Activated T-helper 9 cell treated with anti-CD3 and anti-CD28 coated beads, Interleukin-2, amount 50 U/mL, for 16 hours (primary cell): Measurements from ENCODE around the gene AGBL4.

Experiments
- DNase-seq: peaks from one replicate; pipeline ENCODE4 v3.0.0-alpha.2; 2020; ENCODE audit warnings: low read depth

The AGBL4 gene

DNA sequence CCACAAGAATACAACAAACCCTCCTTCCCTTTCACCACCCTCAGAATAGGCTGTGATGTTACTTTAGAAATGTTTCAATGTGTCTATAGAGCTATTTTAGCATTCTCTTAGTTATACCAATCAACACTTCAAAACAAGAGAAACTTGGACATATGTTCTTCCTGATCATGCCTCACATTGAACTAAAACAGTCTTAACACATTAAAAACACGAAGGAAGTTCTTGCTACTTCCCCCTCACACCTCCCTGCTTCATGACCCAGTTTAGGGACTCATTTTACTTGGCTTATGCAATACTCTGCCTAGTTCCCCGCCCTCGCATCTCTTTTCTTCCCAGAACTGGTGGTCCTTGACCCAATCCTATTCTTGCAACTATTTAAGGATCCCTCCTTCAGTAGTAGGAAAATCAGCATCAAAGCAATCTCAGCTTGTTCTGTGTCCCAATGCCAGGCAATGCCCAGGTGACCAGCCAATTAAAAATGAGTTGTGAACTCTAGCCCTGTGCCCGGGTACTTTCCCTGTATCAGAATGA lies 838.2 kb downstream of the AGBL4 start:
- DNase-seq: no peak

DNA sequence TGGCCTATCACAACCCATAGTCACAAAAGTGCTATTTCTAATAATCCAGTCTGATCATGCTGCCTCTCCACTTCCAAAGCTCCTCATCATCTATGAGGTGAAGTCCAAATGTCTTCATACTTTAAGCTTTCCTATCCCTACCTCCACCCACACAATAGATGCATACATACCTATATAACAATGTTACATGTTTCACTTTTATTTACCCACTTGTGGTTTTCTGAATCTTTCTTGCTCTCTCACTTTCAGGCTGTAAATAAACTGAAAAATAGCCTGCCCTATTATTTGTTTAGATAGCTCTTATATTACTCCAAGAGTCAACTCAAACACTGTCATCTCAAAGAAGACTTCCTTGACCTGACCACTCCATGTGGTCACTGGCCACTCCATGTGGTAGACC lies 840.3 kb downstream of the AGBL4 start:
- no peak for DNase-seq

DNA sequence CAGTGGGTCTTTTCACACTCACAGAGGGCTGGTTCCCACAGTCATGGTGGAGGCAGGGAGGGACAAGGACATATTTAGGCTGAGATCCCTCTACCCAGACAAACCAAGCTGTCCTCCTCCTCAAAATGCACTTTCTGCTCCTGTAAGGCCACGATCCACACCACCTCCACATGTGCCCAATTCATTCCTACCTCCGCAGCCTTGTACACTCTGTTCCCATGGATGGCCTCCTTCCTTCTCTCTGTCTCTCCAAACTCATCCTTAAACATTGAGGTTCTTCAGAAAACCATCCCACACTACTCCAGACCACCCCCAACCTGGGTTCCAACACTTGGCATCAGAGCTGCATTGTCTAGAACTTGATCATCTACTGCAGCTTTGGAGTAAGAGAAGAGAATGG lies 842.7 kb downstream of the AGBL4 start:
- no peak for DNase-seq

DNA sequence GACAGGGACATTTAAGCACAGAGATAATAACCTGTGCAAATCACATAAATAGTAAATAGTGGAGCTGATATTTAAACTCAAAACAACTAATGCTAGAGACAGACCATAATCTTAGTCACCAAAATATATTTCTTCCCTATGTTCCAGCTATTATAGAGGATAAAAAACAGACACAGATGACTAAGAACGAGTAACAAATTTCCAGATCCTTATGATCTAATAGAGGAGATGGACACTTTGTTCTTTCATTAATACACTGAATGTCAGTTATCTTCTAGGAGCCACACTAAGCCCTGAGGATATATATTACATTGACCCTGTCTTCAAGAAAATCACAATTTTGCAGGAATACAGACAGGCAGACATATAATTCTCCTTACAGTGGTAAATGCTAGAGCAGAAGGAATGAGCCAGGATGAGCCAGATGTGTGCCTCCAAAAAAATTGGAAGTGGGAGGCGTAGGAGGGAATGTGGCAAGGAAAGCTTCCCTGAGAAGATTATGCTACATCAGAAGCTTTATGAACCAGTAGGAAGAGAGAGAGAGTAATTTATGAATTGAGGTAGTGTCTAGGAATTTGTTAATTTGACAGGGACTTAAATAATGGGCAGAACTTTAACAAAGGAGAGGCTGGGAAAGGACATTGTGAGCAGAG lies 851.7 kb downstream of the AGBL4 start:
- DNase-seq: no peak

DNA sequence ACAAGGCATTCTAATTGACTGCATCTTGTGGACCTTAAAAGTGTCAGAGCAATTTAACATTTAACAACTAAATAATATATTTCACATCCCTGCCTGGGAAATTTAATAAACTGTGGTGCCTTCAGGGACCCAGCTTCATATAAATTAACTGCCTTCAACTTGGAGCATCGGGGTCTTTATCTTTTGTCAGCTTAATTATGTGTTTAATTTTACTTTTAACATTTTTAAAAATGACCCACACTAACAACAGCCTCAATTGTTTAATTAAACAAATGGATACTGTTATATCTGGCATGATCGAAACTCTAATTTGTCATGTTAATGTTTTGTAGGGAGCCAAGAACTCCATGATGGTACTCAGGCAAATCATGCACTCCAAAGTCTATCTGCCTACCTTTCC lies 857.7 kb downstream of the AGBL4 start:
- no peak for DNase-seq

DNA sequence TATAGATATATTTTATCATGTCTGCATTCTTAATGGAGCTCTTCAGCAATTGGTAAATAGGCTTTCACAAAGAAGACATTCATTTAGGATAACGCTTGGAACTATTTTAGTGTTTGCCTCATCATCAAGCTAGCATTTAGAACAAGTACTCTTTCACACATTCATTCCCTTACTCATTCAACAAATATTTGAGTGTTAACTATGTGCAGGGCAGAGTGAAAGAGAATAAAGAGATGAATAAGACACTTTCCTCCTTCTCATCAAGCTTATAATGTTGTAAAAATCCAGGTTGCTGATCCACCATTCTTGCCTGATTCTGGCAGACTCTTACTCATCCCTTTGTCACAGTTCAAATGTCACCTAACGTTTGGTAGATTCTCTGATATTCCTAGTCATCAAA lies 860.7 kb downstream of the AGBL4 start:
- DNase-seq: no peak

DNA sequence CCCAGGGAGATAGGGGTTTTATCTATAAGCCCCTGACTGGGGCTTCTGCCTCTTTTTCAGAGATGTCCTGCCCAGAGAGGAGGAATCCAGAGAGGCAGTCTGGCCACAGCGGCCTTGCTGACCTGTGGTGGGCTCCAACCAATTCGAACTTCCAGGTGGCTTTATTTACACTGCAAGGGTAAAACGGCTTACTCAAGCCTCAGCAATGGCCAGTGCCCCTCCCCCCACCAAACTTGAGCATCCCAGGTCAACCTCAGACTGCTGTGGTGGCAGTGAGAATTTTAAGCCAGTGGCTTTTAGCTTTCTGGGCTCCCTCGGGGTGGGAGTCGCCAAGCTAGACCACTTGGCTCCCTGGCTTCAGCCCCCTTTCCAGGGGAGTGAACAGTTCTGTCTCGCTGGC lies 863.1 kb downstream of the AGBL4 start:
- DNase-seq: no peak

DNA sequence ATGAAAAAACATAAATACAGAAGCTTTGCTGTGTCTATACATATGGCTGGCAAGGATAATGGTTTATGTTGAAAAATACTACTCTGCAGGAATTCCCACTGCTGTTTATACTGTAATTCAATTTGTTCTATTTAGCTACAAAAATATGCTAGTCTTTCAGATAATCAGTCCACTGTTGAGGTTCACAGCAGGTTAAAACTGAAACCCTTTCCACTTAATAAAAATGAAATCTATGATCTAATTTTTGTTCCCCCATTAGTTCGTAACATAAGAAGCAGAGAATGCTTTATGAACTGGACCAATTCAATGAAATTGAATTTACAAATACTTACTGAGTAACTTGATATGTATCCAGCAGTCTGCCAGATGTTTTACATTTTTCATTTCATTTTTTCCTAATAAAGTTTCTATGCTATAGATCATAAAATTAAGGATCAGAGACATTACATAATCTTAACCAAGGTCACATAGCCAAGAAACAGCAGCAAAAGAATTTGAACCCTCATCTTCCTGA lies 887.0 kb downstream of the AGBL4 start:
- no peak for DNase-seq

DNA sequence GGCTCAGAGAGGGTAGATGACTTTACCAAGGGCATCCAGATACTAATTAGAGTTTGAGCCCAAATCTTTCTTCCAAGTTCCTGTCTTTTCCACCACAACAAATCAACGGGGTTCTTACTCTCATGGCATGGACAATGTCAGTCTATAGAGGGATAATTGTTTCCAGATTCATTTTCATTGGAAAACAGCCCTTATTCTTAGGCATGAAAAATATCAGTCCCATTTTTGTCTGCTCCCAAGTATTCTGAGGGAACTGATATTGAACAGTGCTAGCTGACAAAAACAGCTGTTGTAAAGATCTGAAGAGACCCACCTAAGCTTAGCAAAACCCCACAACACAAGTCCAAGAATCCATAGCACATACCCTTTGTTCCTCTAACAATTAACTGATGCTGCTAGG lies 898.0 kb downstream of the AGBL4 start:
- DNase-seq: no peak

DNA sequence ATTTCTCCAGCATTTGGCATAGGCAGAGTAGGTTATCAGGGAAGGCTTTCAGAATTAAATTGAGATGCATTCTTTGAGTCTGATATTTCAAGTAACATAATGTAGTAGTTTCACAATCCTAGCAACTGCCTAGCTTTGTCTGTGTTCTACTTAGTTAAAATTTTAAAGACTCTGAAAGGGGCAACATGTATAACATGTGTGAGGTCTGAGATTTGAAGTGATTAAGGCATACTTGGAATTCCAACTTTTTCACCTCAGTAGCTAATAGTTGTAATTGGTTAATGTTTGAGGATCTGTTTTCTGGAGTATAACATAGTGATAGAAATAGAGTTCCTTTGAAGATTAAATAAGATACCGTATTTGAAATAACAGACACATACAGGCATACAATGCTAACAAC lies 911.8 kb downstream of the AGBL4 start:
- no peak for DNase-seq

DNA sequence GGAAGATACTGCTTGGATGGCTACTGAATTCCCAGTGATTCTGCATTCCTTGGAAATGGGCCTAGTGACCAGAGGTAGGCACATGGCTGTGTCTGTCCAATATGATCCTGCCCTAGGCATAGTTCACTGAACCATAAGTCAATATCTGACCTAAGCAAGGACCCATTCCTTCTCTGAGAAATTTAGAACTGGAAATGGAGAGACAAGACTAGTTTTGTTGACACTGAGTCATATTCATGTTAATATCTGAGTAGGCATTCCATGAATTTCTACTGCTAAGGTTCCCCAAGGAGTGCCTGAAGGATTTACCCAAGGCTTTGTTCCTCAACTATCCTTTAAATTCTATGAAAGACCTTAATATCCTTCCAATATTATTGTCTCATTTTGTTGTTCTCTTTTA lies 917.3 kb downstream of the AGBL4 start:
- no peak for DNase-seq

DNA sequence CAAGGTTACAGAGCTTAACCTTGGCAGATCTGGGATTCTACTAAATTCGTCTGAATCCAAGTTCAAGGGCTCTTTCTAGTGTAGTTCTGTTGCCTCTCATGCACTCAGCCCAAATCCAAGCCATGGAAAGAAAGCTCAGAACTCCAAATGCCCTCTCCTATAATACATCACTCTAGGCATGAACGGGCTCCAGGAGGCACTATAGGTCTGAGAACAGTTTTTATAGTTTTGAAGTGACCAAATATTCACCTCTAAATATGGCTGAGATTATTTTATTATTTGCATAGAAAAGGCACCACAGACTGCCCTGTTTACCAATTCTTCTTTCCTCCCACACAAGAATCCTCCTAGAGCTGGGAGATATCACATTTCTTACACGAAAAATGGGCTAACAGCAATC lies 919.2 kb downstream of the AGBL4 start:
- DNase-seq: no peak

DNA sequence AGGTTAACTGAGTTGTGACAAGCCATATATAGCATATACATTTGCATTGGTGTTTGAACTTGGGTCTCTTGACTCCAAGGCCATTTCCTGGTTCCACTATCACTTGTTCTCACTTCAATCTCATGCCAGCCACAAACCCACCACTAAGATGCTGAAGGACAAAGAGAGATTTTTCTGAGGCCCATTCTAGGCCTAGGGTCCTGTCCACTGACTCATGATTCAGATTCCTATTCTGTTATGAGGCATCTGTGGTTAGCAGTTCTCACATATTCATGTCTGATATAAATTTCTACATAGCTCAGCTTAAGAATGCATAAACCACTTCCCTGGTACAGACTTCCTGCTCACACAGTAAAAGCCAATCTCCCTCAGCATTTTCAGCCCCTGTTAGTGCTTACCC lies 921.0 kb downstream of the AGBL4 start:
- DNase-seq: no peak

DNA sequence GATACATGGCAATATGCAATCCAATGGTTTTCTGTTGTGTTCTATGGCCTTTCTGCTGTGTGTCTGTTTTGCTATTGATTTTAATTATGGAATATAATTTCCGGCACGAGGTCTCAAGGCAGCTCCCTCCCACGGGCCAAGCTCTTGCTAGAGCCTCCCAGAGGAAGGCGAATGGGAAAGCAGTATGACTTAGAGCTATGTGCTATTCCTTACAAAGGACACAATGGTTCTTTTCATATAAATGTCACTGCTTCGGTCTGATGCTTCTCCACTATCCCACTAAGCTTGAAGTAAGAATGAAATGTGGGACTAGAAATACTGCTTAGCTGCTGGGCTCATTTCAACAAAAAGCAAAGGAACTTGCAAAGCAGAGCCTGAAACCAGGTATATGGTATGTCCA lies 924.9 kb downstream of the AGBL4 start:
- DNase-seq: no peak

DNA sequence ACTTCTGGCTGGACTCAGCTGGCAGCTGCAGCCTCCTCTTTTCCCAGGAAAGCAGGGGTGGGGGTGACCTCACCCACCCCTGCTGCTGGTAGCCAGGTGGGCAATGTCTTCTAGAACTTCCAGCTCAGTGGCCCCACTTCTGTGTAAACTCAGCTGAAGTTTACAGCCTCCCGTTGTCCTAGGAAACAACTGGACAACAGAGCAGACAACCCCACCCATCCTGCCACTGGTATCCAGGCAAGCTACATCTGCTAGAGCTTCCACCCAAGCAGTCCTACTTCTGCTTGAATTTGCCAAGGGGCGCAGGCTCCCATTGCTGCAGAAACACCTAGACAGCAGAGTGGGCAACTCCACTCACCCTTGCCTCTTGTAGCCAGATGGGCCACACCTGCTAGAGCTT lies 937.4 kb downstream of the AGBL4 start:
- no peak for DNase-seq

DNA sequence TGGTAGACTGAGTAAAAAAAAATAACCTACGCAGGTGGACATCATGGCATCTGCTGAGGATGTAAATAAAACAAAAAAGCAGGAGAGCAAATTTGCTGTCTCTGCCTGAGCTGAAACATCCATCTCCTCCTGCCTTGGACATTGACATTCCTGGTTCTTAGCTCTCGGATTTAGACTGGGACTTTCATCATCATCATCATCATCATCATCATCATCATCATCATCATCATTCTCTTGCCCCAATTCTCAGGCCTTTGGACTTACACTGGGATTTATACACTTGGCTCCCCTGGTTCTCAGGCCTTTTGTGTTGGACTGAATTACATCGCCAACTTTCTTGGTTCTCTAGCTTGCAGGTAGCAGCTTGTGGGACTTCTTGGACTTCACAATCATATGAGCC lies 938.7 kb downstream of the AGBL4 start:
- no peak for DNase-seq

DNA sequence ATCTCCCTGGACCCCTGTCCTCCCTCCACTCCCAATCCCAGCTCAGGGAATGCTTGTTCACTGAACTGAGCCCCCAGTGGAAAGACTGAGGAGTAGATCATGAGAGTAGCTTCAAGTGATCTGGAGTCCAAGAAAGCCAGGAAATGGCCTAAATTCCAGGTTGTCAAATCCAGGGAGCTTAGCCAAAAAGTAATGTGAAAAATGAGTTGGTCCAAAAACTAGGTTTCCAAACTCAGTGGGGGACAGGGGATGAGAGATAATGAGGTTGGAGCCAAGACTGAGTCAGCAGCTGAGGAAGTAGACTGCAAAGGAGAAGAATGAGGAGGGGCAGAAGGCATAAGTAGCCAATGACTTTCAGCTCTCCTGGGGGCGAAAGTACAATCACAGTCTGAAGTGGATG lies 963.0 kb downstream of the AGBL4 start:
- no peak for DNase-seq

DNA sequence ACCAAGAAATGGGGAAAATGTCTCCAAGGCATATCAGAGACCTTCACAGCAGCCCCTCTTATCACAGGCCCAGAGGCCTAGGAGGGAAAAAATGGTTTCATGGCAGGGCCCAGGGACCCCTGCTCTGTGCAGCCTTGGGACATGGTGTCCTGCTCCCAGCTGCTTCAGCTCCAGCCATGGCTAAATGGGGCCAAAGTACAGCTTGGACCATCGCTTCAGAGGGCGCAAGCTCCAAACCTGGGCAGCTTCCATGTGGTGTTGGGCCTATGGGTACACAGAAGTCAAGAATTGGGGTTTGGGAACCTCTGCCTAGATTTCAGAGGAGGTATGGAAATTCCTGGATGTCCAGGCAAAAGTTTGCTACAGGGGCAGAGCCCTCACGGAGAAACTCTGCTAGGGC lies 964.7 kb downstream of the AGBL4 start:
- DNase-seq: no peak

DNA sequence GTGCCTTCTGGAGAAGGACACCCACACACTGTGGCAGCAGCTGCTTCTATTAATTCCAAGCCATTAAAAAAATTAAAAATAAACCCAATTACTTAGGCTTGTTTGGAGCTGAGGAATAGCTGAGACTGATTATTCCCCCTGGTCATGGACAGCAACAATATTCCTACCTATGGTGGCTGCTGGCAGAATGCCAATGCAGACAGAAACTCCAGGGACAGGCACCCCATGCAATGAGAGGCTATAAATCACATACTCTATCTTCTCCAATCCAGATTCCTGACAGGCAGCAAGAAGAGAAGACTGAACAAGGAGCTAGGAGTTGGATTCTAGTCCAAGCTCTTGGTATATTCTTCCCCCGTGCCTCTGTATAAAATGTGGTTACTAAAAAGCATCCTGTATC lies 971.7 kb downstream of the AGBL4 start:
- no peak for DNase-seq

DNA sequence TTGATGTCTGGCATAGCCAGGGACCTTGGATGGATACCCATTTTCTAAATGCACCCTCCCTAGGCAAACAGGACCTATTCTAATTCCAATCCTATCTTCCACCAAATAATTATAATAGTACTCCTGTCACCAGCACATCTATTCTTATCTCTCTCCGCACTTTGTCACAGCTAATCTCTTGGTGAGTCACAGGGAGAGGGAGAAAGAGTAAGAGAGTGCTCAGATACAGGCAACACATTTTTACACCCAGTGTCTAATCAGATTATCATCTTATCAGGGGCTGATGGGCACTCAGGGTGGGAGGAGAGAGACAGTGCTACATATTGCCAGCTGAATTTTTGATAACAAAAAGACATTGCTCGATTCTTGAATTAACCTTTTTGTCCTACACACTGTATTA lies 972.1 kb downstream of the AGBL4 start:
- no peak for DNase-seq

DNA sequence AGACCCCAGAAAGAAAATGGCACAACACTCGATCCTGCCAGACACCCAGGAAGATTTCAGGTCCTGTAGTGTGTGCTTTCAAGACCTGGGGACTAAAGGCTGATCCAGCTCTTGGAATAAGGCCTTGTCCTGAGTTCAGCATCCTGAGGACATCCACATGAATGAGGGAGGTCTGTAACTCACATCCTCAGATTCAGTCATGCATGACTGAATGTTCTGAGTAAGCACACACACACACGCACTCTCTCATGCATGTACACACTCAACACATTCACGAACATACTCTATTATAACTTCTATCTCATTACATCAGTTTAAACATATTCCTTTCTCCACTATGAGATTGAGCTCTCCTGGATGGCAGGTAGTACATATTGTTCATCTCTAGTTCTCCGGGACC lies 973.7 kb downstream of the AGBL4 start:
- no peak for DNase-seq

DNA sequence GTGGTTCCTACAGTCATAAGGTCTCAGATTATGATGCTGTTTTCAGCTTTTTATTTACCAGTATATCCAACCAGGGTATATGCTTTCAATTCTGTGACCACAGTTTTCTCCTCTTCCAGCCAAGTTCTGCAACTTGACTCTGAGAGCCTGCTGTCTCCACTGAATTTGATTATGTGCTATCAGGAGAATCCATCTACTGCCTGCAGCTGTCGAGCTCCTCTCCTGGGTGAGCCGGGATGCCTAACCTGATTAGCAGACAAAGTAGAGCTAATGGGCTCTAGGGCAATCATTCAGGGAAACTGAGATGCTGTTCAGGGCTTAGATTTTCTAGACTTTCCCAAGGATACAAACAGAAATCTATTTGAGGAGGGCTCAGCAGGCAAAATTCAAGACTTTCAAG lies 975.6 kb downstream of the AGBL4 start:
- DNase-seq: no peak

DNA sequence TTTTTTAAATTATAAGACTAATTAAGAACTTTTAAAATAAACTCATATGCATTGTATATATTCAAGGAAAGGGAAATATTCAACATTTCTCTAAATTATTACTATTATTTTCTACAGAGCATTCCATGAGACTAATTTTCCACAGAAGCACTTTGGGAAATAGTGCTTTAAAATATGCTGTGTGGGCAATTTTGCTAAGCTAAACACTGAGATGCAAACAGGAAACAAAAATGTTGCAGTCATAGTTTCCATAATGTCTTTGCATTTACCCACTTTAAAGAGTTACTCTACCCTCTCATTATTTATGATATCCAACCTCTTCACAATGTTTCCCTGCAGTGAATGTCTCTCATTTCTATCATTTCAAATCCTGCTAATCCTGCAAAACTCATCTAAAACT lies 977.4 kb downstream of the AGBL4 start:
- DNase-seq: no peak

DNA sequence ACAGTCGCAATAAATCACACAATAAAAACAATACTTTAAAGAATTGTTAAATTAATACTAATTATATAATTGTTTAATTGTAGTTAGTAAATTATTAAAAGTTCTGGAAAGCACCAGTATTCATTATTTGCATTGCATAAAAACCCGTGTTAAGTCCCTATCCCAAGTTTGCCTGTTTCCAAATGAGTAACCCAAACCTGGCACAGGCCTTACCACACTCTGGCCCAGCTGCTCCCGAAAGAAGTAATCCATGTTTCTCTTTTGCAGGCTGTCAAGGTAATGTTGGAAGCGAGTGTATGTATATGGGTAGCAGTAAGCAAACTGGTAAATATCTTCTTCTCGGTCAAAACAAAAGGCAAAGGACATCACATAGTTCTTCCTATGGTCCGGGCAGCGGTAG lies 978.4 kb downstream of the AGBL4 start:
- DNase-seq: no peak
